Activated CD4-positive, alpha-beta T cell treated with anti-CD3 and anti-CD28 coated beads, Interleukin-2, Interleukin-6, amounts not matched to agents 100 ng/mL and 50 ng/mL, durations not matched to agents 16 hours and 8 hours (primary cell): ENCODE measurements around the gene CYP4F12.
A peak's percentile ranks its signal among the peaks of the same experiment; 100 is the strongest.
"Not testable (repeated sequence)": the region's sequence is repeated elsewhere in the genome, so short reads cannot be mapped to it uniquely, and the experiment has no call there.

Source experiments
- DNase-seq: peaks from one replicate; pipeline ENCODE4 v3.0.0-alpha.2; 2020

CYP4F12 gene

GRCh38 chr19:15672580-15673175 is at the start of gene CYP4F12:
TSS of gene CYP4F12 (plus strand) at chr19:15673087. CDS start at chr19:15673530, 443 bp downstream.
- DNase-seq = no peak

GRCh38 chr19:15623711-15624318 is 49.1 kb upstream of the CYP4F12 start:
- DNase-seq = no peak

GRCh38 chr19:15628236-15629002 is 44.5 kb upstream of the CYP4F12 start:
- no peak for DNase-seq

- peak; percentile 89 for DNase-seq
Observed at GRCh38 chr19:15629003-15629880, 43.6 kb upstream of the CYP4F12 start.

GRCh38 chr19:15631817-15632216 is 41.1 kb upstream of the CYP4F12 start:
- DNase-seq = peak; percentile 6

GRCh38 chr19:15633082-15633835 is 39.6 kb upstream of the CYP4F12 start:
- DNase-seq = no peak

- DNase-seq = no peak
Observed at GRCh38 chr19:15634105-15634504, 38.8 kb upstream of the CYP4F12 start.

- no peak for DNase-seq
Observed at GRCh38 chr19:15635016-15635805, 37.7 kb upstream of the CYP4F12 start.

- no peak for DNase-seq
Observed at GRCh38 chr19:15636026-15636425, 36.9 kb upstream of the CYP4F12 start.

GRCh38 chr19:15639596-15639995 is 33.3 kb upstream of the CYP4F12 start:
- no peak for DNase-seq

GRCh38 chr19:15640294-15640903 is 32.5 kb upstream of the CYP4F12 start, which contains the start of gene CYP4F3:
TSS of gene CYP4F3 (plus strand) at chr19:15640897. CDS start at chr19:15641416, 519 bp downstream.
- DNase-seq = no peak

- DNase-seq = no peak
Observed at GRCh38 chr19:15640904-15641597, 31.8 kb upstream of the CYP4F12 start.

- DNase-seq = no peak
Observed at GRCh38 chr19:15641901-15642491, 30.9 kb upstream of the CYP4F12 start.

GRCh38 chr19:15642807-15643206 is 30.1 kb upstream of the CYP4F12 start:
- DNase-seq = no peak

- DNase-seq = no peak
Observed at GRCh38 chr19:15643387-15643786, 29.5 kb upstream of the CYP4F12 start.

GRCh38 chr19:15644066-15644741 is 28.7 kb upstream of the CYP4F12 start:
- no peak for DNase-seq

GRCh38 chr19:15644816-15645215 is 28.1 kb upstream of the CYP4F12 start:
- no peak for DNase-seq

- DNase-seq = no peak
Observed at GRCh38 chr19:15649526-15649925, 23.4 kb upstream of the CYP4F12 start.

GRCh38 chr19:15650123-15650522 is 22.8 kb upstream of the CYP4F12 start:
- not testable (repeated sequence) for DNase-seq
